ENCODE results near the gene SYCP2.

GRCh38 chr20:59938221-59938620 lies 4.8 kb upstream of the SYCP2 start:
- TF ChIP-seq CTCF (IDR thresholded peaks at IDR 0.05; ENCODE audit: poor library complexity) (no peak), EZH2 (IDR thresholded peaks at IDR 0.05; ENCODE audit: borderline replicate concordance) (no peak)
